Keratinocyte (primary cell): Measurements from ENCODE around the gene TMPRSS13.

ENCODE experiments used
- CTCF ChIP-seq, 3 experiments: IDR thresholded peaks in 1 of 3; conservative IDR thresholded peaks in 1 of 3; optimal IDR thresholded peaks in 1 of 3; 2 replicates in 2 of 3; 3 replicates in 1 of 3; pipeline versions ENCODE3 to v1.5.1; 2011; ENCODE audit warnings: low read length in 3 of 3, mild to moderate bottlenecking in 3 of 3, moderate library complexity in 2 of 3, control low read depth in 1 of 3, inconsistent platforms in 1 of 3; ENCODE audit not compliant: insufficient read depth in 2 of 3; ENCODE audit errors: extremely low read depth in 1 of 3
- EZH2 ChIP-seq: IDR thresholded peaks from one replicate; pipeline ENCODE4 v1.6.1; 2012; ENCODE audit warnings: inconsistent platforms, mild to moderate bottlenecking, low read length, moderate library complexity

GRCh38 chr11:117860139-117860538 is 69.1 kb downstream of the TMPRSS13 start:
- no peak for TF ChIP-seq CTCF (optimal IDR thresholded peaks at IDR 0.05 in 1 of 3, IDR thresholded peaks at IDR 0.05 in 1 of 3, conservative IDR thresholded peaks at IDR 0.05 in 1 of 3; ENCODE audit: extremely low read depth in 1 of 3, insufficient read depth in 2 of 3, low read length in 3 of 3)
- TF ChIP-seq EZH2, result no peak
